IPS-18a (cell line): ENCODE results near the gene WBP11.

Source experiments
- H3K27ac ChIP-seq: one replicate; pipeline ENCODE4 v1.5.1; 2013; ENCODE audit warnings: low read length
- H3K27me3 ChIP-seq: one replicate; pipeline ENCODE4 v1.6.1; 2013; ENCODE audit warnings: mild to moderate bottlenecking, low read length; ENCODE audit not compliant: control insufficient read depth, insufficient read depth
- H3K36me3 ChIP-seq: one replicate; pipeline ENCODE4 v1.6.1; 2013; ENCODE audit warnings: low read depth, low read length; ENCODE audit not compliant: control insufficient read depth
- H3K4me1 ChIP-seq: one replicate; pipeline ENCODE4 v1.6.1; 2013; ENCODE audit warnings: low read depth, low read length; ENCODE audit not compliant: control insufficient read depth
- H3K4me3 ChIP-seq: one replicate; pipeline ENCODE4 v1.5.1; 2013; ENCODE audit warnings: low read length
- H3K9ac ChIP-seq: one replicate; pipeline ENCODE4 v1.6.1; 2013; ENCODE audit warnings: mild to moderate bottlenecking, low read length, moderate library complexity
- H3K9me3 ChIP-seq: one replicate; pipeline ENCODE4 v1.6.1; 2013; ENCODE audit warnings: low read depth, low read length; ENCODE audit not compliant: control insufficient read depth

Gene WBP11

DNA sequence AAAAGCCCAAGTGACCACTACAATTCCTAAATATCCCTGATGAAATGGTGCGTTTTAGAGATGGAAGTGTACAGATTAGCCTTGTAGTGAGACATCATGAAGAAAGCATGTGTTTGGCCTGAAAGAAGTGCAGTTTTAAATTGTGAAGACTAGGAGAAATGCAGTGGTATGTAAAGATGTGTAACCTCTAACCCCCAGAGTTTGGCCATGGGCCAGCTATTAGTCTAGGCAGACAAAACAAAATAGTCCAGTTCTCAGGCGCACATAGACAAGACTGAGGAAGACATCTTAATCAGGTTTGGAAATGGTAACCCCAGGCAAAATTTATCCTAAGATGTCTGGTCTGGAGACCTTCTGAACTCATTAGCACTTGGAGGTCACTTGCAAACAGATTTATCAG, 23.4 kb downstream of the WBP11 start:
- Histone ChIP-seq H3K27me3 (peaks cover 4% of the 10 kb centered on the region), H3K9ac (no peak overlapping the region), H3K4me3 (no peak overlapping the region), H3K4me1 (no peaks in the 10 kb centered on the region), H3K9me3 (no peaks in the 10 kb centered on the region), H3K36me3 (no peaks in the 10 kb centered on the region), H3K27ac (no peak overlapping the region)

DNA sequence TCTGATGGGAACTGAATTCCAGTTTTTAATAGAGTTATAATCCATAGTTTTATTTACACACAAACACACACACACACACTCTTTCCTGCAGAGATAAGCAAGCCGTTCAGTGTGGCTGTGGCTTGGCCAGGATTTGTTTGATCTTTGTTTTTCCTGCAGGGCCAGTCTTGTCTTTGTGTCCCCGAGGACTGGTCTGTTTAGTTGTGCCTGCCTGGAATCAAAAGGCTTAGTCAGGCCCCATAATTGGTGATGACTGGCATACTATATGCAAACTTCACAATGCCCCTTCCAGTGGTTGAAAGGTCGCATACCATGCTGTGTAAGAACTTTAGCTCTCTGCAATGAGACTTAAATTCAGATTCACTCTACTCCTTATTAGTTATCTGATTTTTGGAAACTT, 26.0 kb downstream of the WBP11 start:
- Histone ChIP-seq H3K27me3 (peaks cover 4% of the 10 kb centered on the region), H3K36me3 (no peaks in the 10 kb centered on the region), H3K27ac (no peak overlapping the region), H3K4me1 (no peaks in the 10 kb centered on the region), H3K4me3 (no peak overlapping the region), H3K9ac (no peak overlapping the region), H3K9me3 (no peaks in the 10 kb centered on the region)

DNA sequence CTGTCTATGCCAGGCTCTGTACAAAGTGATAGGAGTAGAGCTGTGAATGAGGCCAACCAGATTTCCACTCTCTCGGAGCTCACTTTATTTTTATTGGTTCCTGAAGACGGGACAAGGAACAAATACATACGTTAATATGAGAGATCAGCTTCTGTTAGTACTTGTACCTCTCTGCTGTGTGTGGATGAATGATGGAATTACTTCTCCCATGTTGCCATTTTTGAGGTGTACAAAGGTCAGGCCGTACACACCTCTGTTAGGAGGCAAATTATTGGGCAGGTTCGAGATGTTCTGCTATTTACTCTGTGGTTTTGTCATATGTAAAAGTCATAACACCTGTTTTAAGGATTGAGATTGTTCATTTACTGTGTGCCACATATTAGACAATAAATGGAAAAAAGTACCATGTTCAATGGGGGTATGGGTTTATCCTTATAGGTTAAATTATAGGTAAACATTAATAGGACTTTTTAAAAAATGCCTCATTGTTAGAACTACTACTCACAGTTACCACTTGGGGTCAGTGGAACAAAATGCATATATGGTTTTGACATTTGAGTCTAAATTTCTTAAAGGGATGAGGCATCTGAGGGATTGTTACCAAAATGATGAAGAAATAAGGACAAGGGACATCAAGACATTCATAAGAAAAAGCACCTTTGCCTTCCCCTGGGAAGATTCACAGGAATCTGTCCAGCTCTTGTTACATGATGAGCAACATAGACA, 26.9 kb downstream of the WBP11 start:
- Histone ChIP-seq H3K4me3 (no peak overlapping the region), H3K4me1 (peaks cover 5% of the 10 kb centered on the region), H3K9me3 (no peaks in the 10 kb centered on the region), H3K9ac (no peak overlapping the region), H3K27ac (no peak overlapping the region), H3K27me3 (peaks cover 4% of the 10 kb centered on the region), H3K36me3 (no peaks in the 10 kb centered on the region)

DNA sequence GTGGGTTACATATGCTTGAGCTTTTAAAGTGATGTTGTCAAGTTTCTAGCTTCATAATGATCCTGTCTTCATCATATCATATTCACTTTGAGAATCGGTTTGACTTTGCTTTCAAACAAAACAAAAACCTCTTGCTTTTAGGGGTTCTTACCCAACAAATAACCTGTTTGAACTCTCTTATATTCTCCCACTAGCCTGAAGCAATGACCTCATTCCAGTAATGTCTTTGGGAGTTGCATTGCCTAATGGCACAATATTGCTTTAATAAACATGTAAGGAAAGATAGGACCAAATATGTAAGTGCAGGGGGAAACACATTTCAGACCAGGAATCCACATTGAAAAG, 27.7 kb downstream of the WBP11 start:
- no peaks in the 10 kb centered on the region for H3K36me3 ChIP-seq
- no peak overlapping the region for H3K27ac ChIP-seq
- H3K4me1 ChIP-seq: peaks cover 5% of the 10 kb centered on the region
- peaks cover 4% of the 10 kb centered on the region for H3K27me3 ChIP-seq
- H3K9ac ChIP-seq: no peak overlapping the region
- H3K9me3 ChIP-seq: no peaks in the 10 kb centered on the region
- H3K4me3 ChIP-seq: peak overlapping the region; percentile 90

DNA sequence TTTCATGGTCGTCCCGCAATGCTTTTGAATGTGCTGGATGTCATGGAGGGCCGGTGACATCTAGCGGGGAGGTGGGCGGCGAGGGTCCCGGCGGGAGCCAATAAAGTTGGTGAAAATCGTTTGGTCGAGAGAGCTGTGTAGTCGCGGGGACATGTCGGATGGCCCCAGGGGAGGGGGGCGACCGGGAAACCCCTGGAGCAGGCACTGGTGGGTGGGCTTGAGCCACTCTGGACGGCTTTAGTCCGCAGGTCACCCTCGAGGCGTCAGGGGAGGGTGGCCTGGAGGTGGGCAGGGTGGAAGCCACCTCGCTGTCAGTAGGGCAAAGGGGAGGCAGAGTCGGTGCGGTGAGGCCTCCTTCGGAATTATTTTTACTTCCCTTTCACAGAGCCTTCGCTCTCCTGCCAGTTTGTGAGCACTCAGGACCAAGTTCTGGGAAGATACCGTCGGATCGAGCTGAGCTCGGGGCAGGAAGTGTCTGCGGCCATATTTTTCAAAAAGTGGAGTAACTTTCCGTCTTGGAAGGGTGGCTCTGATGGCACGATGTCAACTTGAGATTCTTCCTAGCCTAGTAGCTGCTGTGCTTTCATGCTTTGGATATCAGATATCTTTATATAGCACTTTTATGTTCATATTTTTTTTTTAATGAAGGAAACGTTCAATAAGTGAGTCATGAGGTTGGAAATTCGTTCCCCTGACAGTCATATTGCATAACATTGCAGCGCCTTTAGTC, 28.2 kb downstream of the WBP11 start:
- peak overlapping the region; percentile 73 for H3K9ac ChIP-seq
- no peaks in the 10 kb centered on the region for H3K36me3 ChIP-seq
- H3K27ac ChIP-seq: no peak overlapping the region
- no peaks in the 10 kb centered on the region for H3K9me3 ChIP-seq
- H3K4me3 ChIP-seq: peak overlapping the region; percentile 90
- H3K27me3 ChIP-seq: peaks cover 4% of the 10 kb centered on the region
- H3K4me1 ChIP-seq: peaks cover 5% of the 10 kb centered on the region

DNA sequence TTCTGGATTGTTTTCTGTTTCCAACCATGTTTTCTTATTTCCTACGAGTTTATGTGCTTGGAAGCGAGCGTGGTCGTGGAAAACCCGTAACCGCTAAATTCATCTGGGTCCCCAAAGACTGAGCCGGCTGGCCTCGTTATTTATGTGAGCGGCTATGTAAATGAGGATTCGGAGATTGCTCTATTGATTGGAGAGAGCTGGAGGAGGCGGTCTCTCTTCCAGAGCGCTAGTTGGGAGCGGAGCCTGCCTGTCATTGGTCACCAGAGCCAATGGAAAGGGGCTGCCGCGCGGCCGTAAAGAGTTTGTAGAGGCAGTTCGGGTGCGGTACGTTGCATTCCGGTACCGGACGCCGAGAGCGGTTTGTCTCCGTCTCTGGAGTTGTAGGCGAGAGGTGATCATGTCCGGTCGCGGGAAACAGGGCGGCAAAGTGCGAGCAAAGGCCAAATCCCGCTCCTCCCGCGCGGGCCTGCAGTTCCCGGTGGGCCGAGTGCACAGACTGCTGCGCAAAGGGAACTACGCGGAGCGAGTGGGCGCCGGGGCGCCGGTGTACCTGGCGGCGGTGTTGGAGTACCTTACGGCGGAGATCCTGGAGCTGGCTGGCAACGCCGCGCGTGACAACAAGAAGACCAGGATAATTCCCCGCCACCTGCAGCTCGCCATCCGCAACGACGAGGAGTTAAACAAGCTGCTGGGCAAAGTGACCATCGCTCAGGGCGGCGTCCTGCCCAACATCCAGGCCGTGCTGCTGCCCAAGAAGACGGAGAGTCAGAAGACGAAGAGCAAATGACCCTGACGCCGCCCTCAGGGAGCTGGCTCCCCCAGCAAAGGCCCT, 29.0 kb downstream of the WBP11 start:
- peak overlapping the region; percentile 56 for H3K27ac ChIP-seq
- H3K9me3 ChIP-seq: no peaks in the 10 kb centered on the region
- H3K4me3 ChIP-seq: peak overlapping the region; percentile 90
- H3K27me3 ChIP-seq: peaks cover 4% of the 10 kb centered on the region
- H3K9ac ChIP-seq: peak overlapping the region; percentile 73
- peaks cover 5% of the 10 kb centered on the region for H3K4me1 ChIP-seq
- H3K36me3 ChIP-seq: no peaks in the 10 kb centered on the region

DNA sequence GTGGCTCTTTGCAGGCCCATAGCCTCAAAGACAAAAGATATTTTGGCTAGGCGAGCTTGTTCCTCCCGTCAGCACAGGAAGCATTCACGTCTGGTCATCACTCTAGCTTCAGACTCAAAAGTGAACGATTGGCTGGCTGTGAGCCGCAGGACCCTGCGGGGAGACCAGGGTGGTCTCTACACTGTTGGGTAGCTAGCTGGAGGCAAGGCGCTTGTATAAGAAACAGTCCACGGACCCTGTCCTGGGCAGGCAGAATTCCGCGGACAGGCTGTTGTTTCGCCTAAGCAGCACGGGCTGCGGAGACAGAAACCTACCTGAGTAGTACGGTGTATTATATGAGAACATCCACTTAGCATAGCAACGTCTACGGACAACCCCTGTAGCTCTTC, 29.6 kb downstream of the WBP11 start:
- H3K36me3 ChIP-seq: no peaks in the 10 kb centered on the region
- no peaks in the 10 kb centered on the region for H3K9me3 ChIP-seq
- H3K27ac ChIP-seq: peak overlapping the region; percentile 56
- peak overlapping the region; percentile 90 for H3K4me3 ChIP-seq
- H3K4me1 ChIP-seq: peaks cover 5% of the 10 kb centered on the region
- peaks cover 4% of the 10 kb centered on the region for H3K27me3 ChIP-seq
- H3K9ac ChIP-seq: peak overlapping the region; percentile 73

DNA sequence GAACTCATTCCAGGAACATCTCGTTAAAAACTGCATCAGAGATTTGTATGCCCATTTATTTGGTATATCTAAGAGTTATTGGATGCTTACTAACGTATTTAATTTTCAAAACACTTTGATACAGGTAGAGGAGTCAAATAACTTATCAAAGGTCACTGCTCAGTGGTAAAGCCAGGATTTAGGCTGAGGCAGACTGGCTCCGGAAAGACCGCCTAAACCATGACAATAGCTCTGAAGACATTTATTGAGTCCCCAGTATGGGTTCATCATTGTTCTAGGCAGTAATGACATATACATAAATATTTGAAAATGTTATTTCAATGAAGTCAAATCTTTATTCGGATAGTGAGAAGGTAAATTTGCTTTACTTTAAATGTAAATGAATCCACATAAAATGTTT, 30.3 kb downstream of the WBP11 start:
- Histone ChIP-seq H3K36me3 (no peaks in the 10 kb centered on the region), H3K9ac (no peak overlapping the region), H3K27me3 (peaks cover 4% of the 10 kb centered on the region), H3K9me3 (no peaks in the 10 kb centered on the region), H3K4me3 (peak overlapping the region; percentile 90), H3K4me1 (peaks cover 5% of the 10 kb centered on the region), H3K27ac (no peak overlapping the region)

DNA sequence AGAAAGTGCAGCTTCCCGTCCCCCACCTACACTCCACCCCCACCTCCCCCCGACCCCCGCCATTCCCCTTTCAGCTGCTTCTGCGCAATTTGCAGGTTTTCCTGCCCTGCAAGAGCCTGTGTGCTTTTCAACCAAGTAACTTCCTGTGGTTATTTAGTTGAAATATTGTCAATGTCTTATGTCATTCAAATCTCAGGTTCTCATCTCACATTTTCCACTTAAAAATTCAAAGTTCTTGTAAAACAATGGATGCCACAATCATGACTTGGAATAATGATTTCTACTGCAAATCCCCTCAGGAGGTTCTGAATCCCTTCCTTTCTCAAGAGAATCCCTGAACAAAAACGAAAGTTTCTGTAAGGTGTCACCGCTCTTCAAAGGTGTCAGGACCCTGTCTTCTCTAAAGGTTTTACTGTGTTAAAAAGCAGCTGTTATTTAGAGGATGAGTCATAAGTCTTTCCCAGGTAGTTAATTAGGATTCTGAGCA, 31.6 kb downstream of the WBP11 start:
- Histone ChIP-seq H3K36me3 (no peaks in the 10 kb centered on the region), H3K27me3 (peaks cover 4% of the 10 kb centered on the region), H3K9me3 (no peaks in the 10 kb centered on the region), H3K4me1 (peaks cover 5% of the 10 kb centered on the region), H3K4me3 (peak overlapping the region; percentile 96), H3K9ac (peak overlapping the region; percentile 86), H3K27ac (peak overlapping the region; percentile 87)

DNA sequence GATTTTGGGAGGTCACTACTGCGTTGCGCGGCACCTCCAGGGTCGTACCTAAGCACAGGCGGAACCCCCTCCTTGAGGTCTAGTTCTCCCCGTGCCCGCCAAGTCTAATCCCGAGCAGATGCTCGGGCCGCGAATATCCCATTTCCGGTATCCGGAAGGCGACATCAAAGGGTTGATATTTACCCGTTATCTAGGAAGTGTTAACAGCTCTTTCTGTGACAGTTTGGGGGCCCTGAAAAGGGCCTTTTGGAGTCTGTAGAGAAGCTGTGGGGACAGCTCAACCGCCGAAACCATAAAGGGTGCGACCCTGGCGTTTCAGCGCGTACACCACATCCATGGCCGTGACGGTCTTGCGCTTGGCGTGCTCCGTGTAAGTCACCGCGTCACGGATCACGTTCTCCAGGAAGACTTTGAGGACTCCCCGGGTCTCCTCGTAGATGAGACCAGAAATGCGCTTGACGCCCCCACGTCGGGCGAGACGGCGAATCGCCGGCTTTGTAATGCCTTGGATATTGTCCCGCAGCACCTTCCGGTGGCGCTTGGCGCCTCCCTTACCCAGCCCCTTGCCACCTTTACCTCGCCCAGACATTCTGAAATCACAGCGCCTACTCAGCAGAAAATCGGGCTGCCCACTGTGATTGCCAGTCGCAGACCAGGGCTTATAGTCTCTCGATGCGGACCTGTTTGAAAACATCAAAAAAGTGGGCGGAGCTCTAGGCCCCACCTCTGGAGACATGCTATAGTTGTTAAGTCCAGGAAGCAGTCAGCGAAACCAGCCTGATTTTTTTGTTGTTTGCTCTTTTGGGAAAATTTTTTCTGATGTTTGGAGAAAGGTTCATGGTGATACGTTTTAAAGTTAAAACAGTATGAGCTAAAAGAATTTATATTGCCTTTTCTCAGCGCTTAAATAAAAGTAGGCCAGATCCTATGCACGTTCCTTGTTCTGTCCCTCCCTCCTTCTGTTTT, 32.5 kb downstream of the WBP11 start:
- Histone ChIP-seq H3K27me3 (peaks cover 4% of the 10 kb centered on the region), H3K9me3 (no peaks in the 10 kb centered on the region), H3K36me3 (no peaks in the 10 kb centered on the region), H3K9ac (peak overlapping the region; percentile 86), H3K4me1 (peaks cover 5% of the 10 kb centered on the region), H3K27ac (peak overlapping the region; percentile 87), H3K4me3 (peak overlapping the region; percentile 96)
